Stimulated activated CD4-positive, alpha-beta T cell treated with anti-CD3 and anti-CD28 coated beads, Interleukin-1b, Interleukin-23, amount 100 ng/mL, for 48 hours (primary cell): ENCODE measurements around the gene MYO1D.

Source experiments
- DNase-seq: peaks from one replicate; pipeline ENCODE4 v3.0.0-alpha.2; 2020

MYO1D gene

GRCh38 chr17:32444301-32445073 is 432.4 kb downstream of the MYO1D start, which contains the start of gene PSMD11:
Gene PSMD11 (plus strand): TSS chr17:32444510. CDS start chr17:32444524, 14 bp downstream.
- DNase-seq, result peak; percentile 99

GRCh38 chr17:32443827-32444300 is 433.1 kb downstream of the MYO1D start:
- no peak for DNase-seq
